IPS DF 4.7 (cell line): Measurements from ENCODE around the gene TBC1D22A.

Experiments
- DNase-seq: peaks from one replicate; pipeline ENCODE4 v3.0.0-alpha.2; 2013; ENCODE audit warnings: low spot score; ENCODE audit errors: extremely low read depth

The TBC1D22A gene

GRCh38 chr22:47195484-47196165, 433.2 kb downstream of the TBC1D22A start:
- DNase-seq, result no peak

GRCh38 chr22:47196166-47196849, 433.9 kb downstream of the TBC1D22A start:
- DNase-seq, result no peak

GRCh38 chr22:47196881-47197772, 434.7 kb downstream of the TBC1D22A start:
- no peak for DNase-seq

GRCh38 chr22:47197773-47198500, 435.5 kb downstream of the TBC1D22A start:
- DNase-seq, result no peak

- no peak for DNase-seq
These were observed 436.4 kb downstream of the TBC1D22A start for GRCh38 chr22:47198801-47199251.

- DNase-seq, result no peak
These were observed 437.0 kb downstream of the TBC1D22A start for GRCh38 chr22:47199261-47199978.

GRCh38 chr22:47199979-47200272, 437.5 kb downstream of the TBC1D22A start:
- DNase-seq, result no peak

- DNase-seq, result no peak
These were observed 438.0 kb downstream of the TBC1D22A start for GRCh38 chr22:47200273-47201051.

GRCh38 chr22:47201186-47201995, 438.9 kb downstream of the TBC1D22A start:
- no peak for DNase-seq

GRCh38 chr22:47201996-47202818, 439.8 kb downstream of the TBC1D22A start:
- no peak for DNase-seq

- DNase-seq, result no peak
These were observed 440.5 kb downstream of the TBC1D22A start for GRCh38 chr22:47202819-47203553.

- no peak for DNase-seq
These were observed 441.1 kb downstream of the TBC1D22A start for GRCh38 chr22:47203554-47203991.

- DNase-seq, result no peak
These were observed 441.8 kb downstream of the TBC1D22A start for GRCh38 chr22:47204002-47204979.

- DNase-seq, result no peak
These were observed 442.6 kb downstream of the TBC1D22A start for GRCh38 chr22:47205081-47205491.

GRCh38 chr22:47205554-47205953, 443.1 kb downstream of the TBC1D22A start:
- no peak for DNase-seq

- DNase-seq, result no peak
These were observed 443.7 kb downstream of the TBC1D22A start for GRCh38 chr22:47206164-47206563.
